Mucosa of descending colon (tissue), 3 donors: ENCODE measurements around the gene ITGB1. TPM values are rescaled to one million over a fixed set of nuclear protein-coding genes. Genes with fewer than 3 reads are reported as not detected.

Experiments
- ATAC-seq: fragments of 200-7000 bp; cut with Tn5 transposase; one replicate; pipeline ENCODE4 v1.9.1; 2020; ENCODE audit warnings: mild to moderate bottlenecking, moderate library complexity
- DNase-seq, 3 donors: peaks; one replicate each; pipeline ENCODE4 v3.0.0-alpha.2; 2020
- H3K36me3 ChIP-seq: fragments of 200-600 bp; one replicate; pipeline ENCODE4 v1.8.0; 2021; ENCODE audit warnings: low read depth, mild to moderate bottlenecking
- H3K4me1 ChIP-seq: fragments of 200-600 bp; one replicate; pipeline ENCODE4 v1.8.0; 2021; ENCODE audit warnings: low read depth, mild to moderate bottlenecking
- H3K4me3 ChIP-seq: fragments of 200-600 bp; one replicate; pipeline ENCODE4 v1.8.0; 2021; ENCODE audit warnings: mild to moderate bottlenecking
- H3K9me3 ChIP-seq: fragments of 200-600 bp; one replicate; pipeline ENCODE4 v1.8.0; 2021; ENCODE audit warnings: mild to moderate bottlenecking
- intact Hi-C, 2 donors: fragments of 100-400 bp; cut with DNase I in 1 of 2; cut with micrococcal nuclease in 1 of 2; formaldehyde crosslinking; loops; one replicate each; pipeline versions ENCODE4 v1.11.0 to v1.11.1; 2022; cut with DNase I, micrococcal nuclease
- total RNA-seq, 3 donors: library from RNA; stranded (reverse); fragmentation: NEBNext Ultra II Directional in 2 of 3; extraction: Animal tissue kit (Norgen Biotek cat#: 25700) in 2 of 3; gene quantifications; one replicate each; pipeline versions ENCODE4 v1.2.1 to v1.2.4, GENCODE V29; 2021 to 2023
- TF ChIP-seq, protein P1 (sequence below): fragments of 200-600 bp; IDR thresholded peaks from one replicate; pipeline ENCODE4 v1.8.0; 2022; ENCODE audit warnings: antibody characterized with exemption, mild to moderate bottlenecking
- donor health status: DM: no; HTN: no; CAD: no; lungs with moderate emphysema.
- donor health status: DM: no; HTN: no; CAD: no.
- donor health status: DM: no; HTN: yes; CAD: no.

The ITGB1 gene
- total RNA-seq, 3 donors from 2014 or later: 268 to 515 (median 274) TPM

DNA sequence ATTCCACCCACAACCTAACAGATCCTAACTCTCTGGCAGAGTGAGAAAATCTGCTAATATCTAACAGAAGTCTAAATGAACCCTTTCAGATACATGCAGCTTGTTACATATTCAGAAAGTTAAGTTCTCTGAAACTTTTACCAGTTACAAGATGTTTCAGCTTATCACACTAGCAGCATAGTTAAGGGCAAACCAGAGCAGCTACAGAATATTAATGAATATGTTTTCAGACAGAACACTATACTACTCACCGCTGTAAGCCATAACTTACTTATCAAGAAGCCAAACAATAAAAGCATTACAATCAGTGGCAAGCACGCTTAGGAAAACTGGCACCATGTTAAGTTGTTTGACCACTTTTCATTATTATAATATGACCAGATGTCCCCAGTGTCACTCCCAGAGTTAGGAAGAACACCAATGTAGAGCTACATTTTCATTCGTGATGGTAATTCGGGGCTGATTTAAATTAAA is 2.7 kb downstream of the ITGB1 start:
- Histone ChIP-seq H3K9me3 (no peaks in the 10 kb centered on the region), H3K36me3 (no peaks in the 10 kb centered on the region), H3K4me3 (no peak overlapping the region), H3K4me1 (peaks cover 28% of the 10 kb centered on the region)
- TF ChIP-seq, protein P1, sequence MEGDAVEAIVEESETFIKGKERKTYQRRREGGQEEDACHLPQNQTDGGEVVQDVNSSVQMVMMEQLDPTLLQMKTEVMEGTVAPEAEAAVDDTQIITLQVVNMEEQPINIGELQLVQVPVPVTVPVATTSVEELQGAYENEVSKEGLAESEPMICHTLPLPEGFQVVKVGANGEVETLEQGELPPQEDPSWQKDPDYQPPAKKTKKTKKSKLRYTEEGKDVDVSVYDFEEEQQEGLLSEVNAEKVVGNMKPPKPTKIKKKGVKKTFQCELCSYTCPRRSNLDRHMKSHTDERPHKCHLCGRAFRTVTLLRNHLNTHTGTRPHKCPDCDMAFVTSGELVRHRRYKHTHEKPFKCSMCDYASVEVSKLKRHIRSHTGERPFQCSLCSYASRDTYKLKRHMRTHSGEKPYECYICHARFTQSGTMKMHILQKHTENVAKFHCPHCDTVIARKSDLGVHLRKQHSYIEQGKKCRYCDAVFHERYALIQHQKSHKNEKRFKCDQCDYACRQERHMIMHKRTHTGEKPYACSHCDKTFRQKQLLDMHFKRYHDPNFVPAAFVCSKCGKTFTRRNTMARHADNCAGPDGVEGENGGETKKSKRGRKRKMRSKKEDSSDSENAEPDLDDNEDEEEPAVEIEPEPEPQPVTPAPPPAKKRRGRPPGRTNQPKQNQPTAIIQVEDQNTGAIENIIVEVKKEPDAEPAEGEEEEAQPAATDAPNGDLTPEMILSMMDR: no peak
- intact Hi-C loops: loop anchor here in 1 of 2 donors (10.0 kb wide), 1 partner anchor 49 kb away; no protein-coding TSS in a partner anchor
- DNase-seq (no peak), ATAC-seq (no peak)

DNA sequence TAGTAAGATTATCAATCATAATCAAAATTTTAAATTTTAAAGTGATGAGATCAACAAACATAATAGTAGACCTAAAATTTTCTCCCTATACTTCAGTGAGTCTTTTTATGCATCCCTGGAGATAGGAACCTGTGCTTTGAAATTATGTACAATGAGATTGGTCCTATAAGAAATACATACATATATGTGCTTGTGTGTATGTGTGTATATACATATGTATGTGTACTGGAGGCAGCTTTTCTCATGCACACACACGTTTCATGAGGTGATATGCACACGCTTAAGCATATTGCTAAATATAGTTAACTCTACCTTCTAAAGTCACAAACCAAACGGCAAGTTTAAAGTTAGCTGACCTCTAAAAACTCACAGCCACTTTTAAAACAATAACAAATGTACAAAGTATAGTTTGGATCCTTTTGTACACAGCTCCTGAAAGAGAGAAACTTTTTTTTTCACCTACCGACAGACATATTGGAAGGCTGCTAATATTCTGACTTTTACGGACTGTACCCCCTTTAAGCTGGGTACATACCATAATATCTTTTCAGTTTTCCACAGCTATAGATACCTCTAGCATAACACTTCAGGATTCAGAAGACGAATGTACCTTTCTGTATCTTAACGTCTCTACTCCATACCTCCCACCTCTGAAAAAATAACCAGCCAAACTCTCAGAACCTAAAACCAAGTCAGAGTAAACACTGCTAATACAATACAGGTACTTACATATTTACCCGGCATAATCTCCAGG is 3.3 kb downstream of the ITGB1 start:
- ATAC-seq: no peak
- no peak for DNase-seq
- H3K36me3 ChIP-seq: no peaks in the 10 kb centered on the region
- H3K9me3 ChIP-seq: no peaks in the 10 kb centered on the region
- TF ChIP-seq, protein P1: no peak
- no peak overlapping the region for H3K4me3 ChIP-seq
- intact Hi-C loops: loop anchor here in 1 of 2 donors (10.0 kb wide), 1 partner anchor 50 kb away; no protein-coding TSS in a partner anchor
- H3K4me1 ChIP-seq: peaks cover 28% of the 10 kb centered on the region

DNA sequence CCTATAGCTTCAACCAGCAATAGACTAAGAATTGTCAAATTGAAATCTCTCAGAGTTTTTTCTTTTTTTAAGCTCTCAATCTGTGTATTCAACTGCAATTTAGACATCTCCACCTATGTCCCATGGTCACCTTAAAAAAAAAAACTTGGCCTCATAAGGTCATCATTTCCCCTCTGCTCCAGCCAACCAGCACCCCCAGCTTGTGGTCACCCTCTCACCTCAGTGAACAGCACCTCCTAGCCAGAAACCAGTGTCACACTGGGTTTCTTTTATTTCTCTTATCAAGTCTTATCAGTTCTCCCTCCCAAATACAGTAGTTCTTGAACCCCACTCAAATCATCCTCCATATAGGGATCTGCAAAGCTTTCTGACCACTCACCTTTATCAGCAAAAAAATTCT is 4.0 kb downstream of the ITGB1 start:
- intact Hi-C loops: loop anchor here in 1 of 2 donors (10.0 kb wide), 1 partner anchor 51 kb away; no protein-coding TSS in a partner anchor
- DNase-seq (no peak), ATAC-seq (no peak)
- Histone ChIP-seq H3K36me3 (no peaks in the 10 kb centered on the region), H3K9me3 (no peaks in the 10 kb centered on the region), H3K4me3 (no peak overlapping the region), H3K4me1 (peaks cover 31% of the 10 kb centered on the region)
- TF ChIP-seq, protein P1: no peak

DNA sequence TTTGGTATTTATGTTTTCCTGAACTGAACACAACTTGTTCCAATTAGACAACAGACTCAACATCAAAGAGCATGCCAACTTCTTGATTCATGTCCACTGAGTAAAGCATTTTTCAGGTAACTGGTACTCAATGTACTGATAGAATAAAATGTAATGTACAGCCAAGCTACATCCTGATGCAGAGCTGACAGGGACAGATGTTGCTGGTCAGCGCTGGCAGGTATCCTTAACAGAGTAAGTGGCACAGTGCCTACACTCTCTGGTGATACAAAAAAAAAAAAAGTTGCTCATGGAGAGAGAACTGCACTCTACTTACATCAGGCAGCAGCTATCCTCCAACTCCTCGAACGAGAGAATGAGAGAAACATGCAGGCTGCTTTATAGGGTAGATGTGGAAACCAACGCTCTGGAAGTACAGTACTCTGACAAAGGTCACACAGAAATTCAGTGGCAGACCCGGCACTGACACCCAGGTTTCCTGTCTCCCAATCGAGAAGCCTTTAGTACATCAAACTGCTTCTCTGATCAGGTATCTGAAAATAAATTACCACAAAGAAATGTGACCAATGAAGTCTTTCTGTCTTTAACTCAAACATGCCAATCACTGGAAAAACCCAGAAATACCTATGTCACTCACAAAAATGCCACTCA is 4.6 kb downstream of the ITGB1 start:
- H3K4me1 ChIP-seq: peaks cover 31% of the 10 kb centered on the region
- no peak for ATAC-seq
- H3K9me3 ChIP-seq: no peaks in the 10 kb centered on the region
- no peaks in the 10 kb centered on the region for H3K36me3 ChIP-seq
- TF ChIP-seq, protein P1: no peak
- H3K4me3 ChIP-seq: no peak overlapping the region
- no peak for DNase-seq
- intact Hi-C loops: loop anchor here in 1 of 2 donors (10.0 kb wide), 1 partner anchor 51 kb away; no protein-coding TSS in a partner anchor

DNA sequence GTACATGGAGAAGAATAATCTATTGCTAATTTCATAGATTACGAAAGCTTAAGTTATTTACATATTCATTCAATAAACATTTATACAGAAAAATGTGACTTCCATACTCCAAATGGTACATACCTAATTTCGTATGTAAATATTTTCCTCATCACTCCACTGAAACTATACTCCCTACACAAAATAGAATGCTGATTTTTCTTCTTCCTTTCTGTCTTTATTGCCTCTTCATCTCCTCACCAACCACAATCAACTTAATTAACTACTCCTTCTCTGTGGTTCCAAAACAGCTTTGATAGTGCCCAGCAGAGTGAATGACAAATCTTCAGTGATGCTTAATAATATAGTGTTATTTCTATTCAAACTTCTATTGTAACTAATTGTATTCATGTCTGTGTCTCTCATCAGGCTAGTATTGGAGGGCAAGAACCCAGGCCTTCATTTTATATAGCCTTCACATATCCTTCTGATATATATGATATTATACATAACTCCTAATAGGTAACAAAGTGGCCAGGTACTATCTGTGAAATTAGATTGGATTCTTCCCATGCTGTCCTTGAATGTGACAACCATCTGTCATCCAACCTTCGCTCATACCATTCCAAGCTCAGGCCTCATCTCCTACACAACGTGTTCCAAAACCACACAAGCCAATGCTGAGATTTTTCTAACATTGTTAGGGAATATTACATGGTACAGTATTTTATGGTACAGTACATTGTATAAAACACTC is 5.3 kb downstream of the ITGB1 start:
- ATAC-seq (no peak), DNase-seq (no peak)
- Histone ChIP-seq H3K4me3 (no peak overlapping the region), H3K9me3 (no peaks in the 10 kb centered on the region), H3K4me1 (peaks cover 31% of the 10 kb centered on the region), H3K36me3 (no peaks in the 10 kb centered on the region)
- intact Hi-C loops: loop anchor here in 1 of 2 donors (10.0 kb wide), 1 partner anchor 52 kb away; no protein-coding TSS in a partner anchor
- TF ChIP-seq, protein P1: no peak
